ENCODE results near the gene ENTR1.

ENTR1 gene

GRCh38 chr9:136437839-136438547 is 27.6 kb upstream of the ENTR1 start:
- H3K27ac ChIP-seq = no peak overlapping the region
- DNase-seq (ENCODE audit: low spot score) = no peak
- TF ChIP-seq, protein P1, sequence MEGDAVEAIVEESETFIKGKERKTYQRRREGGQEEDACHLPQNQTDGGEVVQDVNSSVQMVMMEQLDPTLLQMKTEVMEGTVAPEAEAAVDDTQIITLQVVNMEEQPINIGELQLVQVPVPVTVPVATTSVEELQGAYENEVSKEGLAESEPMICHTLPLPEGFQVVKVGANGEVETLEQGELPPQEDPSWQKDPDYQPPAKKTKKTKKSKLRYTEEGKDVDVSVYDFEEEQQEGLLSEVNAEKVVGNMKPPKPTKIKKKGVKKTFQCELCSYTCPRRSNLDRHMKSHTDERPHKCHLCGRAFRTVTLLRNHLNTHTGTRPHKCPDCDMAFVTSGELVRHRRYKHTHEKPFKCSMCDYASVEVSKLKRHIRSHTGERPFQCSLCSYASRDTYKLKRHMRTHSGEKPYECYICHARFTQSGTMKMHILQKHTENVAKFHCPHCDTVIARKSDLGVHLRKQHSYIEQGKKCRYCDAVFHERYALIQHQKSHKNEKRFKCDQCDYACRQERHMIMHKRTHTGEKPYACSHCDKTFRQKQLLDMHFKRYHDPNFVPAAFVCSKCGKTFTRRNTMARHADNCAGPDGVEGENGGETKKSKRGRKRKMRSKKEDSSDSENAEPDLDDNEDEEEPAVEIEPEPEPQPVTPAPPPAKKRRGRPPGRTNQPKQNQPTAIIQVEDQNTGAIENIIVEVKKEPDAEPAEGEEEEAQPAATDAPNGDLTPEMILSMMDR (IDR thresholded peaks at IDR 0.05) = no peak
- peak overlapping the region; percentile 99 for H3K4me3 ChIP-seq

DNA sequence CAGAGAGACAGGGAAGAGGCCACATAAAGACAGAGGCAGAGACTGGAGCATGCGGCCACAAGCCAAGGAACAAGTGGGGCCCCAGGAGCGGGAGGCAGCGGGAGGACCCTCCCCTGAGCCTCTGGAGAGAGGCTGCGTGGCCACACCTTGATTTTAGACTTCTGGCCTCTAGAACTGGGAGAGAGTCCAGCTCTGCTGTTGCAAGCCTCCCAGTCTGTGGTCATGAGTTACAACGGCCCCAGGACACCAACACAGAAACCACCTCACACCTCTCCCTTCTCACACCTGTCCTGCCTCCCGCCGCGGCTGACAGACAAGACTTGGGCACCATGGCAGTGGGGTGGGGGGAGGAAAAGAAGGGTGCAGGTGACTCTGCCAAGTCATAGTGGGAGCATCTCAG is 27.0 kb upstream of the ENTR1 start:
- DNase-seq (ENCODE audit: low spot score) = no peak
- no peak overlapping the region for H3K27ac ChIP-seq
- TF ChIP-seq, protein P1 (IDR thresholded peaks at IDR 0.05) = no peak
- peak overlapping the region; percentile 99 for H3K4me3 ChIP-seq

GRCh38 chr9:136436055-136436634 is 25.7 kb upstream of the ENTR1 start:
- H3K27ac ChIP-seq = no peak overlapping the region
- peak; percentile 69 for DNase-seq (ENCODE audit: low spot score)
- no peak overlapping the region for H3K4me3 ChIP-seq
- TF ChIP-seq, protein P1 (IDR thresholded peaks at IDR 0.05) = no peak

GRCh38 chr9:136434580-136435169 is 24.3 kb upstream of the ENTR1 start:
- Histone ChIP-seq H3K27ac (no peak overlapping the region), H3K4me3 (no peak overlapping the region)
- no peak for DNase-seq (ENCODE audit: low spot score)
- TF ChIP-seq, protein P1 (IDR thresholded peaks at IDR 0.05) = no peak

- no peak overlapping the region for H3K27ac ChIP-seq
- H3K4me3 ChIP-seq = no peak overlapping the region
- TF ChIP-seq, protein P1 (IDR thresholded peaks at IDR 0.05) = no peak
- DNase-seq (ENCODE audit: low spot score) = no peak
Observed at GRCh38 chr9:136433849-136434579, 23.6 kb upstream of the ENTR1 start.

DNA sequence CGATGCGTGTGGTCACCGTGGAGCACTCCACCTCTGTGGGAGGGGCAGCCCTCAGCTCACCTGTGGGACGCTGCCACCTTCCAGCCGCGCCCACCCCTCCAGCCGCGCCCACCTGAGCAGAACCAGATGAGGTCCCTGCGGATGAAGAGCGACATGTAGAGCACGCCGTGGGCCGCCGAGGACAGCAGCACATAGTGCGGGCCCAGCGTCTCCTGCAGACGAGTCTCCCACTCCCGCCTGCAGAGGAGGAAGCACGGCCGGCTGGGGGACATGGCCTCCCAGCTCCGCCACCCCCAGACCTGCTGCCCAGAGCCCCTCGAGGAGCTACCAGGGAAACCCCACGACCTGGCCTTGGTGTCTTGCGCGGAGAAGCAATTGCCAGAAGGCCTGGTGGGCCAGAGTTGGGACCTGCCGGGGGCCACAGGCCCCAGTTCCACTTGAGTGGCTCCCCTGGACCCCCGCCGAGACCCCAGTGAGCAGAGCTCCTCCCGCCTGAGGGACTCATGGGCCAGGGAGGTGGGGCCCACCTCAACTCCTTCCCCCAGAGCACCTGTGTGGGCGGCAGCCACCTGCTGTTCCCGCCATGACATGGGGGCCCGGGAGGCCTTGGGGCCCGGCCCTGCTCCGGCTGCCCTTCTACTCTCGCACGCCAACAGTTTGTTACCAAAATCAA is 22.8 kb upstream of the ENTR1 start:
- DNase-seq (ENCODE audit: low spot score) = no peak
- Histone ChIP-seq H3K4me3 (no peak overlapping the region), H3K27ac (no peak overlapping the region)
- TF ChIP-seq, protein P1 (IDR thresholded peaks at IDR 0.05) = no peak
